HG03575 (cell line): ENCODE data around the gene DCAF4.
"Not testable (repeated sequence)": the region's sequence is repeated elsewhere in the genome, so short reads cannot be mapped to it uniquely, and the experiment has no call there.

Source experiments
- ATAC-seq: cut with Tn5 transposase; IDR thresholded peaks from one replicate; pipeline ENCODE4 v1.9.1; 2021; ENCODE audit not compliant: unreplicated experiment, insufficient number of reproducible peaks, low FRiP score; ENCODE audit errors: extremely low read depth

The DCAF4 gene

DNA sequence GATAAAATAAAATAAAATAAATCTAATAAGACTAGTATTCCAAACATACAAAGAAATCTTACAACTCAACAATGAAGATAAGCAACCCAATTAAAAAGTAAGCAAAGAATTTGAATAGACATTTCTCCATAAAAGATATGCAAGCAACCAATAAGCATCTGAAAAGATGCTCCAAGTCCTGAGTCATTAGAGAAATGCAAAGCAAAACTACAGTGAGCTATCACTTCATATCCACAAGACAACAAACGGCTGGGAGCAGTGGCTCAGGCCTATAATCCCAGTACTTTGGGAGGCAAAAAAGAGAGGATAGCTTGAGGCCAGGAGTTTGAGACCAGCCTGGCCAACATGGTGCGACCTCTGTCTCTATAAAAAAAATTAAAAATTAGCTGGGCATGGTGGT, 73.8 kb downstream of the DCAF4 start:
- no peak for ATAC-seq

GRCh38 chr14:73003681-73004080, 77.4 kb downstream of the DCAF4 start:
- no peak for ATAC-seq

- ATAC-seq, result not testable (repeated sequence)
These were observed 78.4 kb downstream of the DCAF4 start for GRCh38 chr14:73004641-73005040.

GRCh38 chr14:73007835-73008234, 81.6 kb downstream of the DCAF4 start:
- ATAC-seq, result no peak

DNA sequence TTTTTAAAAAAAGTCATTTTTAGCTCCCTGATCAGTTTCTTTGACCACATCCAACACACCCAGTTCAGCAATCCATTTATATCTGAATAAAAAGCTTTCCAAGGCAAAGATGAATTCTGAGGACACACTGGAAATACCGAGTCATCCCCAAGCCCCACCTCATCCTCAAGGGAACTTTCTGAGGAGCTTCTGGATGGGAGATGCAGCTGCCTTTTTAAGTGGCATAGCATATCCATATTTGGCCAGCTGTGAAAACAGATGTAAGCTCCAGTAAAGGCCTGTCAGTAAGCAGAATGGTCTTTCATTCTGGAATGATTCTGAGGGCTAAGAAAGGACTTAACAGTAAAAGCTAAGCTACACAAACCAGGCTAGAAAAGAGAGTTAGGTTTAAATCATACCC, 82.2 kb downstream of the DCAF4 start:
- no peak for ATAC-seq
